Measurements from ENCODE around the gene PTF1A.
A peak's percentile ranks its signal among the peaks of the same experiment; 100 is the strongest.

PTF1A gene

DNA sequence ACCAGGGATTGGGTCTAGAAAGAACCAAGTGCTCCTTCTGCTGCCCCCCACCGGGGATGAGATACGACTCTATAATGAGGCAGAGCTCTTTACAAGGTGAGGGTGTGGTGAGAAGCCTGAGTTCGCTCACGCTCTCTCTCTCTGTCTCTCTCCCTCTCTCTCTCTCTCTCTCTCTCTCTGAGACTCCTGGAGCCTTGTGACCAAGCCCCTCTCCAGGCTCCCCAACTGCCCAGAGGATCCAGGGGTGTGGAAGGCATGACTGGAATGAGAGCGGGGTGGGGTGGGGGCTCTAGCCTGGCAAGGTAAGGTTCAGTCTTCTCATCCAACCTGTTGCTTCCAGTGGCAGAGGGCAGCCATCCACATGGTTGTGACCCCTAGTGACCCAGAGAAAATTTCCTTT, 3.1 kb upstream of the PTF1A start:
- DNase-seq = no peak

DNA sequence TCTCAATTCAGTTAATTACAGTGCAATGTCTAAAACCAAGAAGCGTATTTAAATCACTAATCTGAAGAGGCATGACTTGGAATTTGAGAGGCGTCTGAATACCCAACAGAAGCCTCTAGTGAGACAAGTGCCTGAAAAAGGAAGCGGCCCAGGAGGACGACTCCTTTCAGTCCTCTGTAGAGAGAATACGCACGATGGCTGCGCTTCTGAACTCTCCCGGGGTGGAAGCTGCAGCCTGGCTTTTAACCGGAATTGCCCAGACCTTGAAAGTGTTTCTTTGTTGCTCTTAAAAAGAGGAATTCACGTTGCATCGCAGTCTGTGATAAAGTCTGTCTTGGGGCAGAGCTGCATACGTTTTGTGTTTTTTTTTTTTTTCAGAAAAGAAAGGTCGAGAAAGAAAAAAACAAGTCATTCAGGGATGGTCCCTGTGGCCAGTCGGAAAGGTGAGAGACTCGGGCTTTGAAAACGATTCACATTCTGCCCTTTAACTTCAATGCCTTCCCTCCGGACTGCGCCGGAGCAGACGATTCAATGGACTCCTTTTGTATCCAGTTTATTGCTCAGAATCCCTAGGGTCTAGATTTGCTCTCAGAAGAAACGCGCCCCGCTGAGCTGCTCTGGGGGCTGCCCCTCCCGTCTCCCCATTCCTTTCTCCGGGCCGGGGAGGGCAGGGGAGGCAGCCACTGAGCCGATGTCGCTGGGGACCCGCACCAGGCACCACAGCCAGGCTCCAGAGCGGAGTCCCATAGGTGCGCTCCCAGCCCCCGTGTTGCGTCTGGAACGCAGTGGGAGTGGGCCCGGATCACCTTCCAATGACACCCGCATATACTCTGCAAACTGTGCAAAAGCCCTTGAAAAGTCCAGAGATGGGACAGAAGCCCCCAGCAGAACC, 994 bp upstream of the PTF1A start:
- DNase-seq = no peak

DNA sequence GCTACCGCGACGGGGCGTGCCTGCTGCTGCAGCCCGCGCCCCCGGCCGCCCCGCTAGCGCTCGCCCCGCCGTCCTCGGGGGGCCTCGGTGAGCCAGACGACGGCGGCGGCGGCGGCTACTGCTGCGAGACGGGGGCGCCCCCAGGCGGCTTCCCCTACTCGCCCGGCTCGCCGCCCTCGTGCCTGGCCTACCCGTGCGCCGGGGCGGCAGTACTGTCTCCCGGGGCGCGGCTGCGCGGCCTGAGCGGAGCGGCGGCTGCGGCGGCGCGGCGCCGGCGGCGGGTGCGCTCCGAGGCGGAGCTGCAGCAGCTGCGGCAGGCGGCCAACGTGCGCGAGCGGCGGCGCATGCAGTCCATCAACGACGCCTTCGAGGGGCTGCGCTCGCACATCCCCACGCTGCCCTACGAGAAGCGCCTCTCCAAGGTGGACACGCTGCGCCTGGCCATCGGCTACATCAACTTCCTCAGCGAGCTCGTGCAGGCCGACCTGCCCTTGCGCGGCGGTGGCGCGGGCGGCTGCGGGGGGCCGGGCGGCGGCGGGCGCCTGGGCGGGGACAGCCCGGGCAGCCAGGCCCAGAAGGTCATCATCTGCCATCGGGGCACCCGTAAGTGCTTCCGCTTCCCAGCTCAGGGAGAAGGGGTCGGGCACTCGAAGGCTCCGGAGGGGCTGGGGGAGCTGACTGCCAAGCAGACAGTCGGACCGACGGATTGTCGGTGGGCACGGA, 761 bp downstream of the PTF1A start:
- peak; percentile 18 for DNase-seq

DNA sequence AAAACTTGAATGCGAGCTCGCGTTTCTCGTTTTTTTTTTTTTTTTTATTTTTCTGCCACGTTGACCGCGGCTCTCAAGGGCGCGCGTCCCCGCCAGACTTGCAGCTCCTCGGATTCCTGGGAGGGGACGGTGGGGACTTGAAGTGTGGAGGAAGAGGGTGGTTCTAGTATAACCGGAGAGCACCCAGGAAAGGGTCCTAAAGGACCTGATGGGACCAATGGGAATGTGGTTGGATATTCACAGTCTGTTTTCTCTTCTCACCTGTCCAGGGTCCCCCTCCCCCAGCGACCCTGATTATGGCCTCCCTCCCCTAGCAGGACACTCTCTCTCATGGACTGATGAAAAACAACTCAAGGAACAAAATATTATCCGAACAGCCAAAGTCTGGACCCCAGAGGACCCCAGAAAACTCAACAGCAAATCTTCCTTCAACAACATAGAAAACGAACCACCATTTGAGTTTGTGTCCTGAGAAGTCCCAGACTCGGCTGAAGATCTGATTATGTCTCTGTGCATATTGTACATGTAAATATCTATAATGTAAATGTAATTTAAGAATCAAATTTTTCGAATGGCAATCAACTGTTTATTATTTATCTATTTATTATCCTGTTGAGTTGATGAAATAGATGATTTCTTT, 1.4 kb downstream of the PTF1A start:
- no peak for DNase-seq

DNA sequence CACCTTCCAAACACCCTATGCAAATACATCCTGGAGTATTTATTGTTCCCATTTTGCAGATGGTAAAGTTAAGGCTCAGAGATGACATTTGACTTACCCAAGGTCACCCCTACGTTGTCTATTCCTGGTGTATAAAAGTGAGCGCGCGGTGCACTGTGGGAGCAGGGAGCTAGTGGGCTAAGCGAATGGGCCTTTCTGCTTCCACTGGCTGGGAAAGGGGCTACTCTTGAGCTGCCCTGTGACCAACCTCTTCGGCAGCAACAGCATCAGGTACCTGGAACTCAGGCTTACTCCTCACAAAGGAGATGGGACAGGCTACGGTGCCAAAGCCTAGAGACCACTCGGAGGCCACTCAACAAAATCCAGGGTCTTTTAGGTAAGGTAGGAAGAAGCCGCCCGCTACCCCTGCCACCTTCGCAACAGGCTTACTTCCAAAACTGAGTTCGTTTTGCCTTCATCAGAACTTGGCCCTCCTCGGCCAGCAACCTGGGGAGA, 2.4 kb downstream of the PTF1A start:
- no peak for DNase-seq

DNA sequence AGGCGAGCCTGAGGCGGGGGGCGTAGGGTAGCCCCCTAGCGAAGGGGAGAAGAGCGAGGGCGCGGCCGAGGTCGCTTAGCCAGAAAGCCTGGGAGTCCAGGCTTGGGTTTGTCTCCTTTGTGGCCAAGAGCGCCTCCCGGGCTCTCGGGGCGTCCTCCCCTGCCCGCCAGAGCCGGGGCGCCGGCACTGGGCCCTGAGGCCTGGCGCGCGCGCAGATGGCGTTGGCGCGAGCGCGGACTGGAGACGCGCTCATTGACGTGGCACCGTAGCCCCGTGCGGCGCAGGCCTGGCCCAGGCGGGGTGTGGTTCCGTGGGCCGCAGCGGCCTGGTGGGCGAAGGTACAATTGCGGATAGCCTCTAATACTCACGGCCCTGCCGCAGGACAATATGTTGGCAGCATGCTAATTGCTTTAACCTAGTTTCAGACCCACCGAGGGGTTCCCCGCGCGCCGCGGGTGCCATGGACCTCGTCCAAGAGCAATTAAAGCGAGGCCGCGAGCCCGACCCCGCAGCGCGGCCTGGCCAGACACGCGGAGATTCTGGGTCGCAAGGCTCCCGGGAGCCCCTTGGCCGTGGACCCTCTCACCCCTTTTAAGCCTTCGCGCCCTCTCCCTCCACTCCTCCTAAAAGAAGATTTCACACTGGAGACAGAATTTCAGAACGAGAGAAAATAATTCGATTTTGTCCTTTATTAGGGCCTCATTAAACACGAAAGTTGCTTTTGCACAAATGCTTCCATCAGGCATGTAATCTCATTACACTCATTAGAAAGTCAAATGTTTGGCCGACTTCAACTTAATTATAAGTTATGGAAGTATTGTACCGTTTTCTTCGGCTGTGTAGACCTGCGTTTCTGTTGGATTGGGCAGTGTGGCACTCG, 3.1 kb downstream of the PTF1A start:
- DNase-seq = no peak

DNA sequence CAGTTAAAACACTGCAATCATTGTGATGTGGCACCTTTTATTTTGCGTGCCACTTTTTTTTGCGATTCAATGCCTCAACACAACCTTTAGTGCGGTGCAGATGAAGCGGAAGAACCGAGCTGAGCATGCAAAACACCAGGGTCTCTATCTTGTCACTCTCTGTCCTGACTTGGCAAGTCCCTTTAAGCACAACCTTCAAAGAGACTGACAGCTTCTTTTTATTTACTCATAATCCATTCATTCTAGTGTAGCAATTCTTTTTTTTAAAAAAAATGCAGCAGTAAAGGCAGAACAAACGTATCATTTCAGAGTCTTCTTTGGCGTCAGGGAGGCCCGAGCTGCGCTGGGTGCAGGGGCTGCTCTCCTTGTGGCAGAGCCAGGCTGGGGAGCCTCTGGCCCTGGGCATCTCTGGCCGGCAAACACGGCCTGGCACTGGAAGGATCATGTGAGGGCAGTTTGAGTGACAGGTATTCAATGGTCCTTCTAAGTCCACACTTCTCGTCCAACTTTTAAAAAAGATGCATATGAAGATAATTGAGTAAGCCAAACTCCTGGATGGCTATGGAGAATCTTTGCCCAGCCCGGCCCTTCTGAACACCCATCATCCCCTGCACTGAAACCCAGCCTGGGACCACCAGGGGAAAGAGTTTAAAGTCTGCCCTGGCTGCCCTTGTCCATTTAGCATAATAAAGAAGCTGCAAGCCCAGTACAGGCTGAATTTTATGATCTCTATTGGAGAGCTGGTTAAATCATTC, 3.9 kb downstream of the PTF1A start:
- DNase-seq = no peak

DNA sequence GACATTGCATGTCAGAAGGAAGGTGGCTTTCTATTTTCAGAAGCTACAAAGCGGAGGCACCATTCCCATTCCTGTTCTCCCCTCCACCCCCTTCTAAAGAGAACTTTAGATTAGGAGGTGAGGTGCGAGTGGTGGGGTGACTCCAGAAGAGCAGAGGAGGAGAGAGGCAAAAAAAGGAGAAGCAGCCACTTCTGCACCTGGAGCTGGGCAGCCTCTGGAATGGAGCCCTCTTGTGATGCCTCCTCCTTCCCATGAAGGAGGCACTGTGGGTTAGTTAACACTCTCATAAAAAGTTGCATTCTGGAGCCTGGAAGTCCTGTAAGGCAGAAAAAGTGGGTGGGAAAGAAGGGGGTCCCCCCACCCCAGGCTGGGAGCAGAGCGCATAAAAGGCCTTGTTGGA, 4.8 kb downstream of the PTF1A start:
- no peak for DNase-seq

DNA sequence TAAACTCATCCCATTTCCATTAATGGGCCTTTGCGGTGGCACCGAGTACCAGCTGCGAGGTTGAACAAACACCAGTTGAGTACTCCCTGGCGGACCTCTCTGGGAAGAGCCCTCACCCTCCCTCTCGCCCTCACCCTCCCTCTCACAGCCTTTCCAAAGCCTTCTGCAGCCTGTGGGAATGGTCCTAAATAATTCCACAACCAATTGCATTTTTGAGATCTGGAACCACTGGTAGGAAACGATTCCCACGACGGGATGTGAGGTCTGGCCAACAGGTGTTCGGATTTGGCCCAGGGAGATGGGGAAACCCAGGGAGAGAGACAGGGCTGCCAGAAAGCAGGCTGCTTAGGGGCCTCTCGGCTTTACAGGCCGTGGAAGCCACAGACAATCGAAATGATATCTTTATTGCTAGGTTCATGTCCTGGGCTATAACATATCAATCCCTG, 5.3 kb downstream of the PTF1A start:
- DNase-seq = peak; percentile 76

DNA sequence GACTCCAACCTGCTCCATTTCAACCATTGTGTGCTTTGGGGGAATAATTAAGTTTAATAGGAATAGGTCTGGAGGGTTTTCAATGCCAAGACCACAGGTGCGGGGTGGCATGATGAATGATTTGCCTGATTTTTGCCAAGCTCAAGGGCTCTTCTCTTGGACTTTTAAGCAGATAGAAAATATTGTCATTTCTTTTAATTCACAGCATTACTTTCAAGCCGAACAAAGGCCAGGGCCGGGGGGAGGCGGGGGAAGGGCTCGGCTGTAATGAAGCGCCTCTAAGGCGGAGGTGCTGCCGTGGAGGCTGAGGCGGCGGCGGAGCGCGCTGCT, 6.5 kb downstream of the PTF1A start:
- DNase-seq = peak; percentile 79

DNA sequence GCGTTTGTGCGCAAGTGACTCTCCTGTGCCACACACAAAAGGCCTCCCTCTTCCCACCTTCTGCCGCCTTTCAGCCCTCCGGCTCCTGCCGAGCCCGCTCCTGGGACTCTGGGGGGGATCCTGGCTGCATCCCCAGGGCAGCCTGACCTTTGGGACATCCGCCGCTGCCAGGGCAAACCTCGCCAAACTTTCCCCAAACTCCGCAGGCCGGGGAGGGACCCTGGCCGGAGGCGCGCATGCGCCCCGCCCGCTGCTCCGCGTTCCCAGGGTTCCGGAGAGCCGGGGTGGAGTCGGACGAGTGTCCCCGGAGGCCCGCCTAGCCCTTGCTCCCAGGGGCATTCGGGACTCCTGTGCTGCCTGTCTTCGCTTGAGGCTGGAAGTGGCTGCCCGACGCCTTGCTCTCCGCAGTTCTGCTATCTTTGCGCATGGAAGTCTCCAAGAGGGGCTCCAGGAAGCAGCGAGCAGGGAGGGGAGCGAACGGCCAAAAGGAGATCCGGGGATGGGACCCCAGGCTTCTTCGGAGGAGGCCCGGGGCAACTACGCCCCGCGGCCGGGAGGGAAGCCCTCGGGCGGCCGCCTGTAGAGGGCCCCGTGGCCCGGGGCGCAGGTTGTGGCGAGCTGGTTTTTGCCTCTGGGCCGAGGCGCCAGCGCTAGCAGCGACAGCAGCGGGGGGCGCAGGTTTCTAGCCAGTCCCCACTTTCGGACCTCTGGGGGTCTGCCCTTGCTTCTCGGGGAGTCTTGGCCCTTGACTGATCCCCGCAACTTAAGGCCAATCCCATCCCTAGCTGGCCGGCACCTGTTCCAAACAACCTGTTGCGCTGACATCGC, 7.0 kb downstream of the PTF1A start:
- DNase-seq = peak; percentile 27

DNA sequence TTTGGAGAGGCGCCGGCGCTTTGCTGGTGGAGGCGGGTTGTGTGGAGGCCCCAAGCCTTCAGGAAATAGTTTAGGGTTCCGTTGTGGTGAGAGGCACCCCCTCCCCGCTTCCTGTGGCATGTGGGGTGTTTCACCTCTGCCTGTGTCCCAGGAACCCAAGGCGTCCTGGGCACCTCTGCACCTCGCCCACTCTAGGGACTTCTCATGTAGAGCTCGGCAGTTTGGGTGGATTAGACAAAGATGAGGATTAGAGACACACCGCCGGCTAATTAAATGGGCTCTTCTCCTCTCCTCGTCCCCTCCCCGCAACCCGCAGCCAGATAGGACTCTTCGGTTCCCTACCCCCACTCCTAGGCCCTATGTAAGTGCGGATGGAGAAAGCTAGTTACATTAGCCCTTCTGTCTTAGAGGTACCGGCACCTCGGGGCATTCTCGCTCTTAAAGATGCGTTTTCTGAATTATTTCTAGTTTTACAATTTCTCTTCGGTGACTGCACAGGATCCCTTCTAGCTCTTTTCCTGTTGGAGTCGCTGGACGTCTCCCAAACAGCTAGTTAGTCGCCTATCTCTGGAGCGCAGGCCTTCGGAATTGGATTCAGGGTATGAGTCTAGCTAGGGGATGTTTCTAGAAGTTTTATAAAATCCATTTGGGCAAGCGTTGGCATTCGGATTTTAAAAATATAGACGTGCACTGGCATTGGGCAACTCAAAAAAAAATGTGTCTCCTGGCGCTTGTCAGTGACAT, 7.8 kb downstream of the PTF1A start:
- DNase-seq = no peak

DNA sequence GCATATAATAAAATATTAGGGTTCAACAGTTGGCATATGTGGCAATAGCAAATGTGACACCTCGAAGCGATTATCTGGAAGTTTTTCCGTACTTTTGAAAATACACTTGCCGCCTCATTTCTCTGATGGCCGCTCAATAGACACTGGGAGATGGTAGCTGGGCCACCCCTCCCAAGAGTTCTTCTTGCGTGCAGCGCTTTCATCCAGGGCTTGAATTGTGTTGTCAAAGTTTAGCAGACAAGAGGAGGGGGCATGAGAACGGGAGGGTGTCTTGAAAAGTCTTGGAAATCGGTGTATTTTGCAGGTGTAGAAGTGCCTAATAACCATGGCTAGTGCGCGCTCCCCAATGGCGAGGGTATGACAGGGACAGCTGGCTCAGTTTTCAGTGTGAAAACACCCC, 8.5 kb downstream of the PTF1A start:
- no peak for DNase-seq

DNA sequence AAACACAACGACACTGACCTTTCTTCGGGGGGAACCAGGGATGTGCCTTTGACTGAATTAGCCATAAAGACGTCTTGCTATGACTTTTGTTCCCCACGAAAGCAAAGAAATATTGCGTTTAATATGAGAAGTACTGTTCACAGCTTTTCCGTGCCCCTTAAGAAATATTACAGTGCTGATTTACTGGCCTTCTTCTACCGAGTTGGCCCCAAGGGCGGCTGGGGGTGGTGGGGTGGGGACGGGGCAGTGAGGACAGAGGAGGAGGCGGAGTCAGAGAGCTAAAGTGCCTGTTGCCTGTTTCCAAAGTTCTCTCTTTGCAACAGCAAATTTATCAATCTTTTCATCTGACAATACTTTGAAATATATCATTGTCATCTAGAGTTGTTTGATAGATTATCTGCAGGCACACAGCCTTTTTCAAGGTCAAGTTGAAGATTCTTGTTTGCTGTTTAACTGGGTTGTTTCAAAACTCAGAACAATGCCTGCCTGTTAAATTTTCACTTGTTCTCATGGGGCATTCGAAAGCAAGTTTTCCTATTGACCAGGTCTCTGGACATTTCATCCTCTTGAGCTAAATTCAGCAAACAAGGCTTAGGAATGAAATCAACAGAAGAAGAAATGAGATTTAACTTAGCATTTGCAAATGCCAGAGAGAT, 9.0 kb downstream of the PTF1A start:
- DNase-seq = no peak

DNA sequence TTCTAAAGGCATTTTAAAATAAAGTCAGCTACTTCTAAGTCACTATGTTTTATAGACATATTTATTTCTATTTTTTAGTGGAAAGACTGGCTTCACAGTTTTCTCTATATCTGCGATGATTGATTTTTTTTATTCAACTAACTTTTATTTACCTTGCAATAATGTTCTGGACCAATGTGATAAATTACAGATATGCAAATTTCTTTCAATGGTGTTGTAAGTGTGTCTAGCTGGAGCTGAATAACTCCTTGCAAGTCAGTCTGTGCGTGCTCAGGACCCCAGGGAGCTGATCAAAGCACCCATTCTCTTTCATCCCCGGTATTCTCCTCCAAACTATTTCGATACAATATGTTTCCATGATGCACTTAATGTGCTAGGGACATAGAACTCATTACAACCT, 9.7 kb downstream of the PTF1A start:
- no peak for DNase-seq

DNA sequence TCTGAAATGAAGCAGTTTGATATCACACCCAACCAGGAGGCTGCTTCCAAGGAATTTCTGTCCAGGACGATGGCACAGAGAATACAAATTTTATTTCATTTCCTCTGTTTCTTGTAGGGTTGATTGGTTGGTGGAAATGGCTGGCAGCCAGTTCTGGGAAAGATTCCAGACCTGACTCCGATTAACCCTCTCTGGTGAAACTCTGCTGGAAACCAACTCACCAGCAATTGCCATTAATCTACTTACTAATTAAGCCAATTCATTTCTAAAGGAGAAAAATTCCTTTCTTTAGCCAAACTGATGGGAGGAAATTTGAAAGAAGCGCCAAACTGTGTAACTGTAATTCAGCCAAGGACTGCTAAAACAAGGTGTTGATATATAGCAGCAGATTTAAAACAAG, 10.7 kb downstream of the PTF1A start:
- DNase-seq = no peak

DNA sequence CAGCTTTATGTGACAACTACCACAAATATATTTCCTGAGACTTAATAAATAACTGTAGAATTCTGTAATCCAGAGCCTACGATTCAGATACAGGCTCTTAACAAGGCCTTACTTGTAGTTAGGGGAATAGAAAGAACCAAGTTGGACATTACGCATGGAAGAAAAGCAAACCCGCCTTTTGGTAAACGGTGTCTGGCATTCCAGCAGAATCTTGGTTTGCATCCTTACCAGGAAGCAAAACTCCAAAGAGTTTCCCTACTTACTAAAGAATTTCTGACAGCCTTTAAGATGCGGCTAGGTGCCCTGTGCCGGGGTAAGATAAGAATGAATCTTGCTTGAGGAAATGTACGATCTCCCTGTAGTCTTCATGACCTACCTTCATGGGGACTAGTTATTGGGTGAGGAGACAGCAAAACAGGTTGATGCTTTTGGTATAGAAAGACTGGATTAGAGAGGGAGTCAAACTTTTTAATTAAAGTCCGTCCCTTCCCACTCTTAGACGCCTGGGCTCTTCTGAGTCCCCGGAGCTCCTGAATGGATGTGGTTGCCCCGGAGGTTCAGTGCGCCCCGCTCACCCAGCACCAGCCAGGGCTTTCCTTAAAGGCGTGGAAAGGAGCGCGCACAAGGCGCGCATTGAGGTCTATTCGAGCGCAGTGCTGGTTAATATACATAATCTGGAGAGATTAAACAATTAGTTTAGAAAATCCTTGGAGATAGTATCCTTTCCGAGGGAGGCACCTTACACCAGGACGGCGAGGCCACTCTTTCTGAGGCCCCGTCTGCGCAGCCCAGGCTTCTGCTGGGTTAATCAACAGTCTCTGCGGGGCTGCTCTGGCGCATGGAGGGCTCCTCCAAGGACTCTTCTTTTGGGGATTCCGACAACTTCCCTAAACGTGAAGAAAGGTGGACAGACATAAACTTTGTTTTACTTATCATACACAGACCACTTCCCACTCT, 11.5 kb downstream of the PTF1A start:
- no peak for DNase-seq

DNA sequence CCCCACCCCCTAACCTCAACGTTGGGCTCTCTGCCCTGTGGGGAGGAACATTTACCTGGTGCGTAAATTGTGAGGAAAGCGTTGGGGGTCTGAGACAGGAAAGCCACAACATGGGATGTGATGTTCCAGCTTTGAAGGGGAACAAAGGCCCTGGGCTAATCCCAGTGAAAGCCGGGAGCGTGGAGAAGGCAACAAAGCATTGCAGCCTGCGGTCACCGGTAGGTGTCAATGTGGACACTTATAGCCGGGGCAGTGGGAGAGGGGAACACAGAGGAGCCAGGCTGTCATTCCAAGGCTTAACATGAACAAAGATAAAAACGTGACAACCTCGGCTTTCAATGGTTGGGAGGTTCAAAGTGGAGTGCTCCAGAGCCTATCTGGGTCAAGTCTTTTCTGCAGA, 12.7 kb downstream of the PTF1A start:
- no peak for DNase-seq

Measured in NCI-H1105 (cell line).